Measurements from ENCODE around the gene TSHZ2. TPM values are rescaled to one million over a fixed set of nuclear protein-coding genes. Genes with fewer than 3 reads are reported as not detected.
A peak's percentile ranks its signal among the peaks of the same experiment; 100 is the strongest.

Gene TSHZ2
- total RNA-seq, 1 donor from 2014 or later, result 22.9 TPM

DNA sequence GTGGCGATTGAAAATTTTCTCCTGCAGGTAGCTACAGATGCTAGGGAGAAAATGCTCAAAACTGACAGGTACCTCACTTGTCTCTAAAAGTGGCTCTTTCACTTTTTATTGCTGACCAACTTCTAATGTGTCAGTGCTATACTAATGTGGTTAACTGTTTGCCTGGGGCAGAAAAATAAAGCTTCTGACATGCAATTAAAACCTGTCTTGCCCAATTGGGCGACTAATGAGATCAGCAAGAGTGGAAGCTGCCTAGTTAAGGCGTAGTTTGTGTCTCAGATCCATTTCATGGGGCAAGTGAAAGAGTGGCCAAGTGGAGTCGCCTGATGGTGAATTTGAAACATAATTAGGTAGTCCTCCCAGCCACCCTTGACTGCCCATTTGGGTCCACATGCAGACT lies 193.3 kb downstream of the TSHZ2 start:
- no peak overlapping the region for H3K4me3 Mint-ChIP-seq (ENCODE audit: low read depth)
- DNase-seq (ENCODE audit: low spot score, unreplicated experiment), result no peak
- peaks cover 9% of the 10 kb centered on the region for H3K4me1 Mint-ChIP-seq (ENCODE audit: low read depth)
- no peaks in the 10 kb centered on the region for H3K27me3 Mint-ChIP-seq
- no peaks in the 10 kb centered on the region for H3K36me3 Mint-ChIP-seq (ENCODE audit: insufficient read depth)
- TF ChIP-seq, protein P1, sequence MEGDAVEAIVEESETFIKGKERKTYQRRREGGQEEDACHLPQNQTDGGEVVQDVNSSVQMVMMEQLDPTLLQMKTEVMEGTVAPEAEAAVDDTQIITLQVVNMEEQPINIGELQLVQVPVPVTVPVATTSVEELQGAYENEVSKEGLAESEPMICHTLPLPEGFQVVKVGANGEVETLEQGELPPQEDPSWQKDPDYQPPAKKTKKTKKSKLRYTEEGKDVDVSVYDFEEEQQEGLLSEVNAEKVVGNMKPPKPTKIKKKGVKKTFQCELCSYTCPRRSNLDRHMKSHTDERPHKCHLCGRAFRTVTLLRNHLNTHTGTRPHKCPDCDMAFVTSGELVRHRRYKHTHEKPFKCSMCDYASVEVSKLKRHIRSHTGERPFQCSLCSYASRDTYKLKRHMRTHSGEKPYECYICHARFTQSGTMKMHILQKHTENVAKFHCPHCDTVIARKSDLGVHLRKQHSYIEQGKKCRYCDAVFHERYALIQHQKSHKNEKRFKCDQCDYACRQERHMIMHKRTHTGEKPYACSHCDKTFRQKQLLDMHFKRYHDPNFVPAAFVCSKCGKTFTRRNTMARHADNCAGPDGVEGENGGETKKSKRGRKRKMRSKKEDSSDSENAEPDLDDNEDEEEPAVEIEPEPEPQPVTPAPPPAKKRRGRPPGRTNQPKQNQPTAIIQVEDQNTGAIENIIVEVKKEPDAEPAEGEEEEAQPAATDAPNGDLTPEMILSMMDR (IDR thresholded peaks at IDR 0.05; ENCODE audit: unreplicated experiment), result no peak
- no peak overlapping the region for H3K27ac Mint-ChIP-seq
- no peaks in the 10 kb centered on the region for H3K9me3 Mint-ChIP-seq (ENCODE audit: low read depth)

DNA sequence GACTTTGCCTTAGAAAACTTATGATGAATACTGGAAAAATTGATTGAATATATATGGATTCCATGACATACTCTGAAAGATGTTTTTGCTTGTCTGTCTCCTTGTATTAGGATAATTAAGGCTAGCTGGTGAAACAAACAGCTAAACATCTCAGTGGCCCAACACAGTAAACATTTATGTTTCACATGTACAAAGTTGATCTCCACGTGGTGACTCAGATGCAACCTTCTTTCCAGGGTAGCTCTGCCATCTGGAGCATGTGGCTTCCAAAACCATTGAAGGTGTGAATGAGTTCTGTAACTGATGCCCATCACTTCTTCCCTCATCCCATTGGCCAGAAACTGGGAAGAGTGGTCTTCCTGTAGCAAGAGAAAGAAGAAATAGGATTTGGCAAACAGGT lies 196.3 kb downstream of the TSHZ2 start:
- no peak overlapping the region for H3K4me3 Mint-ChIP-seq (ENCODE audit: low read depth)
- TF ChIP-seq, protein P1 (IDR thresholded peaks at IDR 0.05; ENCODE audit: unreplicated experiment), result no peak

DNA sequence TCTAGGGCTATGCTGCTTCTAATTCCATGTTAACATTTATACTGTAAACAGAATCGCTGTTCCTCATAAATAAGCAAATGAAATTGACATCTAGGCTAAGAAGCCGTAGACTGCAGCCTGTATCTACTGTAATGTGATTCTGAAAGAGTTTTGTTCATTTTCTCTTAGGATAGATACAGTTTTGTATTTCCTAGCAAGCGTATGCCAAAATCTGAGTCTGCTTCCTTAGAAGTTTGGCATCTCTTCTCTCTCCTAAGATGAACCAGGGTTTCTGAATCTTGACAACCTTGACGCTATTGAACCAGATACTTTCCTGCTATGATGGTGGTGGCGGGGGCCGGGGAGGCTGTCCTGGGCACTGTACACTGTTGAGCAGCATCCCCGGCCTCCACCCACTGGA lies 198.0 kb downstream of the TSHZ2 start:
- H3K27me3 Mint-ChIP-seq, result no peaks in the 10 kb centered on the region
- TF ChIP-seq, protein P1 (IDR thresholded peaks at IDR 0.05; ENCODE audit: unreplicated experiment), result no peak
- no peak overlapping the region for H3K27ac Mint-ChIP-seq
- no peaks in the 10 kb centered on the region for H3K9me3 Mint-ChIP-seq (ENCODE audit: low read depth)
- no peaks in the 10 kb centered on the region for H3K4me1 Mint-ChIP-seq (ENCODE audit: low read depth)
- no peak for DNase-seq (ENCODE audit: low spot score, unreplicated experiment)
- H3K4me3 Mint-ChIP-seq (ENCODE audit: low read depth), result no peak overlapping the region
- H3K36me3 Mint-ChIP-seq (ENCODE audit: insufficient read depth), result no peaks in the 10 kb centered on the region

More for the DNA sequence above, 196.3 kb downstream of the TSHZ2 start:
- Mint-ChIP-seq H3K27ac (no peak overlapping the region), H3K27me3 (no peaks in the 10 kb centered on the region), H3K9me3 (ENCODE audit: low read depth) (no peaks in the 10 kb centered on the region), H3K4me1 (ENCODE audit: low read depth) (no peaks in the 10 kb centered on the region), H3K36me3 (ENCODE audit: insufficient read depth) (no peaks in the 10 kb centered on the region)
- no peak for DNase-seq (ENCODE audit: low spot score, unreplicated experiment)

DNA sequence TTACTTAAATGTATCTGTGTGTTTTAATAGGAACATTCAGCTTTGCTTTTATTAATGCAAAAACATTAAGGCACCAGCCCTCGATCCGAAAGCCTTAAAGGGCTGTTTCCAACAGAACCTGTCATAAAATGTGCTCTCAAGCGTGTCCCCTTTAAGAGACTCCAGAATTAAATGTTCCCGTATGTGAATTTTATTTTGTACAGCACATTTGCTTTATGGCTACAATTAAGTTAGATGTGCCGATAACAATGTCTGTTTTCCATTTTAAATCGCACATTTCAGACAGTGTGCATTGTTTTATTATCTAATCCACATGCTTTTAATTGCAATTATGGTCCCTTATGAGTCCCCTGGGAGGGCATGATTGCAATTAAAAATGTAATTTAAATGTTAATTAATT lies 198.9 kb downstream of the TSHZ2 start:
- Mint-ChIP-seq H3K27me3 (no peaks in the 10 kb centered on the region), H3K4me3 (ENCODE audit: low read depth) (no peak overlapping the region), H3K36me3 (ENCODE audit: insufficient read depth) (no peaks in the 10 kb centered on the region), H3K27ac (no peak overlapping the region), H3K4me1 (ENCODE audit: low read depth) (peaks cover 3% of the 10 kb centered on the region), H3K9me3 (ENCODE audit: low read depth) (no peaks in the 10 kb centered on the region)
- DNase-seq (ENCODE audit: low spot score, unreplicated experiment), result no peak
- TF ChIP-seq, protein P1 (IDR thresholded peaks at IDR 0.05; ENCODE audit: unreplicated experiment), result no peak

DNA sequence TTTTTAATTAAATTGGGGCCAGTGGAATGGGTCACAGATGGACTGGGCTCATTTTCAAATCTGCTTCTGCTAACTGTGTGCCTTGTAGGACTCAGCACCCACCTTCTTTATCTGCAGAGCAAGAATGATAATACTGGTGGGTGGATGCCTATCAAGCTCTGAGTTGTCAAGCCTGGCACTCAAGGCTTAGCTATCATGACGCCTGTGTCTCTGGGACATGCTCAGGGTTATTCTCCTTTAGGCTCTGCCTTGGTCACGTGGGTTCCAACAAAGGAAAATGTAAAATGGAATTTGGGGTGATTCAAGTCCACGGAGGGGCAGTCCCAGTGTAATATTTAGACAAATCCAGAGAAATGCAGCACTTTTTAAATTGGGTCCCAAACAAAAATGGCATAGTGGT lies 202.3 kb downstream of the TSHZ2 start:
- peaks cover 6% of the 10 kb centered on the region for H3K4me1 Mint-ChIP-seq (ENCODE audit: low read depth)
- H3K9me3 Mint-ChIP-seq (ENCODE audit: low read depth), result no peaks in the 10 kb centered on the region
- no peaks in the 10 kb centered on the region for H3K27me3 Mint-ChIP-seq
- H3K36me3 Mint-ChIP-seq (ENCODE audit: insufficient read depth), result no peaks in the 10 kb centered on the region
- peak overlapping the region; percentile 44 for H3K27ac Mint-ChIP-seq
- H3K4me3 Mint-ChIP-seq (ENCODE audit: low read depth), result no peak overlapping the region
- no peak for DNase-seq (ENCODE audit: low spot score, unreplicated experiment)
- TF ChIP-seq, protein P1 (IDR thresholded peaks at IDR 0.05; ENCODE audit: unreplicated experiment), result no peak

All from progenitor cell of endocrine pancreas (in vitro differentiated cells).